AG08396 (cell line): ENCODE results near the gene MYO5C.
"Not testable (repeated sequence)": the region's sequence is repeated elsewhere in the genome, so short reads cannot be mapped to it uniquely, and the experiment has no call there.

Source experiments
- DNase-seq: peaks from one replicate; pipeline ENCODE4 v3.0.0; 2012; ENCODE audit warnings: low spot score, mixed read lengths

Gene MYO5C

GRCh38 chr15:52308446-52309153, 13.0 kb upstream of the MYO5C start:
- DNase-seq: no peak

- DNase-seq: no peak
Observed at GRCh38 chr15:52307847-52308246, 12.2 kb upstream of the MYO5C start.

- peak; percentile 24 for DNase-seq
Observed at GRCh38 chr15:52306270-52306669, 10.7 kb upstream of the MYO5C start.

GRCh38 chr15:52303093-52303772, 7.6 kb upstream of the MYO5C start:
- DNase-seq: no peak

GRCh38 chr15:52301265-52301847, 5.8 kb upstream of the MYO5C start:
- DNase-seq: no peak

GRCh38 chr15:52294881-52295420, 653 bp downstream of the MYO5C start:
- DNase-seq: no peak

GRCh38 chr15:52292780-52293392, 2.7 kb downstream of the MYO5C start:
- DNase-seq: no peak

- no peak for DNase-seq
Observed at GRCh38 chr15:52291204-52291603, 4.4 kb downstream of the MYO5C start.

- no peak for DNase-seq
Observed at GRCh38 chr15:52290800-52291199, 4.8 kb downstream of the MYO5C start.

GRCh38 chr15:52290329-52290728, 5.3 kb downstream of the MYO5C start:
- DNase-seq: no peak

- DNase-seq: no peak
Observed at GRCh38 chr15:52289629-52290081, 5.9 kb downstream of the MYO5C start.

GRCh38 chr15:52288986-52289385, 6.6 kb downstream of the MYO5C start:
- no peak for DNase-seq

- DNase-seq: peak; percentile 71
Observed at GRCh38 chr15:52288051-52288942, 7.3 kb downstream of the MYO5C start.

- no peak for DNase-seq
Observed at GRCh38 chr15:52287114-52287513, 8.5 kb downstream of the MYO5C start.

GRCh38 chr15:52285941-52286340, 9.7 kb downstream of the MYO5C start:
- not testable (repeated sequence) for DNase-seq

- DNase-seq: peak; percentile 45
Observed at GRCh38 chr15:52284164-52284563, 11.4 kb downstream of the MYO5C start.

GRCh38 chr15:52283281-52283680, 12.3 kb downstream of the MYO5C start:
- no peak for DNase-seq

- no peak for DNase-seq
Observed at GRCh38 chr15:52282418-52282817, 13.2 kb downstream of the MYO5C start.

- DNase-seq: no peak
Observed at GRCh38 chr15:52281085-52282035, 14.2 kb downstream of the MYO5C start.
